Stimulated activated naive CD4-positive, alpha-beta T cell treated with Interleukin-2 at 50 U/mL for 16 hours (primary cell): ENCODE data around the gene SNF8.

Experiments
- DNase-seq: peaks from one replicate; lab custom pipeline; 2025; lab: John Stamatoyannopoulos, UW

Gene SNF8

GRCh38 chr17:48883171-48883570, 61.5 kb downstream of the SNF8 start:
- no peak for DNase-seq

GRCh38 chr17:48882272-48882671, 62.4 kb downstream of the SNF8 start:
- no peak for DNase-seq
